Dendritic cell treated with granulocyte-macrophage colony-stimulating factor and Interleukin-4, amounts not matched to agents 40 ng/mL and 50 ng/mL, for 4 days (primary cell): ENCODE results near the gene TNFRSF1A.
A peak's percentile ranks its signal among the peaks of the same experiment; 100 is the strongest.

Experiments used
- H3K27ac Mint-ChIP-seq: one replicate; pipeline ENCODE4 v1.8.0; 2022; ENCODE audit warnings: mild to moderate bottlenecking, mixed read lengths
- H3K27me3 Mint-ChIP-seq: one replicate; pipeline ENCODE4 v1.8.0; 2022; ENCODE audit warnings: mild to moderate bottlenecking, mixed read lengths
- H3K36me3 Mint-ChIP-seq: one replicate; pipeline ENCODE4 v1.8.0; 2022; ENCODE audit warnings: low read depth, mixed read lengths
- H3K4me1 Mint-ChIP-seq: one replicate; pipeline ENCODE4 v1.8.0; 2022; ENCODE audit warnings: low read depth, mixed read lengths
- H3K4me3 Mint-ChIP-seq: one replicate; pipeline ENCODE4 v1.8.0; 2022; ENCODE audit warnings: mild to moderate bottlenecking, moderate library complexity, mixed read lengths
- H3K9me3 Mint-ChIP-seq: one replicate; pipeline ENCODE4 v1.8.0; 2022; ENCODE audit warnings: mixed read lengths
- intact Hi-C: fragments of 100-400 bp; cut with micrococcal nuclease; formaldehyde crosslinking; loops from one replicate; pipeline ENCODE4 v1.15.0; 2022

Gene TNFRSF1A

DNA sequence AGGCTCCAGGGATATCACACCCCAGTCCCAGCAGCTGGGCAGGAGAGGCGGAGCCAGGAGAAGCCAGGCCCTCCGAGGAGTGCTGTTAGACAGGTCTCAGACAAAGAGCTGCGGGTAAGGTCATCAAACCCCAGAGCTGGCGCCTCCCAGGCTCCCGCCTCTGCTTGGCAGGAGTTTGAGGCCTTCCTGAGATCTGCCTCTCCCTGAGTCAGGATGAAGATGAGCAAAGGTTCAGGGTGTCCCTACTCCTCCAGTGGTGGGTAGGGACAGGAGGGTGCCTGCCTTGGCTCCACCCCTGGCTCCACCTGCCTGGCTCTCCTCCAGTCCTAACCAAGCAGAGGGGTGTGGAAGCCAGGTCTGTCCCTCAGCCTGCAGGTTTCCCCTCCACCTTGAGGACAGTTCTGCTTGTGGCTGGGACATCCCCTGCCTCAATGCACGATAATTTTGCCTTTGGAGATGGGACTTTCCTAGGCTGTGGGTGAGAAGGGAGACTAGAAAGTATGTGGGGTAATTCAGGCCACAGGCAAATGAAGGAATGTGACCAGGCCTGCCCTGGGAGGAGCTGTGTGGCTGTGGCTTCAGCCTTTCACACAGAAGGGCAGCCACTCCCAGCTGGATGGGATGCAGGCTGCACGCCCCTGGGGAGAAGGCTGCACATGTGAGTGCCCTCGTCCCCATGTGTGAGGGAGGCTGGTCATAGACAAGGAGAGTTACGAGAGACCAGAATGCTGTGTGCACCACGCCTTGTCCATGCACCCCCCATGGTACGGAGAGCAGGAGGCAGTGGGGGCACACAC is 29.1 kb downstream of the TNFRSF1A start:
- Mint-ChIP-seq H3K4me3 (no peak overlapping the region), H3K9me3 (no peaks in the 10 kb centered on the region), H3K27me3 (peaks cover 50% of the 10 kb centered on the region), H3K4me1 (peaks cover 19% of the 10 kb centered on the region), H3K36me3 (no peaks in the 10 kb centered on the region), H3K27ac (no peak overlapping the region)
- intact Hi-C loops, result no loop called here

DNA sequence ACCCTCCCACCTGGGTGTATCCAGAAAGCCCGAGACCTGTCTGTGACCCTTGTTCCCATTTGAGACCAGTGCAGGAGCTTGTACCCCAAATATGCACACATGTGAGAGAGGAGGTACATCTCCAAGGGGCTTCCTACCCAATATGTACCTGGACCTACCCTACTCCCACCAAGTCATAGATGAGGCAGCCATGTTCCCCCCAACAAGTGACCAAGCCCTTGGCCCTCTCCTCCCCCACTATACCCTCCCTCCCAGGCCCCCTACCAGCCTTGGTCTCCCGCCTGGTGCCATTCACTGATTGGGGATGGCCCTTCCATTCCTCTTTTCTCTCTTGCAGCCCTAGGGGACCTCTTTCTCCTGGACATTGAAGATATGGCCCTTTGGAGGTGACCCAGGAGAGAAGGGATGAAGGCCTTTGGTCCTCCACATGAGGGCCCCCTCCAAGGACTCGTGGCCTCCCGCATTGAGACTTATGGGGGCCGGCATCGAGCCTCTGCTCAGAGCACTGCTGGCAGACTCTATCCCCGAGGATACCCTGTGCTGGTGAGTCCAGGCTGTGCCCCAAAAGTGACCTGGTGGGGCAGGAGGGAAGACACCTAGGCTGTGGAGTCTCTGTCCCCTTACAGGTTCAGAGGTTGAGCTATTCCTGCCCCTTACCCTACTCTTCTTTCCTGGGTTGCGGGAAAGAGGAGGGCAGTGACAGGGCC is 29.9 kb downstream of the TNFRSF1A start:
- peaks cover 27% of the 10 kb centered on the region for H3K4me1 Mint-ChIP-seq
- H3K36me3 Mint-ChIP-seq, result no peaks in the 10 kb centered on the region
- H3K27ac Mint-ChIP-seq, result no peak overlapping the region
- H3K27me3 Mint-ChIP-seq, result peaks cover 43% of the 10 kb centered on the region
- H3K4me3 Mint-ChIP-seq, result no peak overlapping the region
- no peaks in the 10 kb centered on the region for H3K9me3 Mint-ChIP-seq
- intact Hi-C loops, result no loop called here

DNA sequence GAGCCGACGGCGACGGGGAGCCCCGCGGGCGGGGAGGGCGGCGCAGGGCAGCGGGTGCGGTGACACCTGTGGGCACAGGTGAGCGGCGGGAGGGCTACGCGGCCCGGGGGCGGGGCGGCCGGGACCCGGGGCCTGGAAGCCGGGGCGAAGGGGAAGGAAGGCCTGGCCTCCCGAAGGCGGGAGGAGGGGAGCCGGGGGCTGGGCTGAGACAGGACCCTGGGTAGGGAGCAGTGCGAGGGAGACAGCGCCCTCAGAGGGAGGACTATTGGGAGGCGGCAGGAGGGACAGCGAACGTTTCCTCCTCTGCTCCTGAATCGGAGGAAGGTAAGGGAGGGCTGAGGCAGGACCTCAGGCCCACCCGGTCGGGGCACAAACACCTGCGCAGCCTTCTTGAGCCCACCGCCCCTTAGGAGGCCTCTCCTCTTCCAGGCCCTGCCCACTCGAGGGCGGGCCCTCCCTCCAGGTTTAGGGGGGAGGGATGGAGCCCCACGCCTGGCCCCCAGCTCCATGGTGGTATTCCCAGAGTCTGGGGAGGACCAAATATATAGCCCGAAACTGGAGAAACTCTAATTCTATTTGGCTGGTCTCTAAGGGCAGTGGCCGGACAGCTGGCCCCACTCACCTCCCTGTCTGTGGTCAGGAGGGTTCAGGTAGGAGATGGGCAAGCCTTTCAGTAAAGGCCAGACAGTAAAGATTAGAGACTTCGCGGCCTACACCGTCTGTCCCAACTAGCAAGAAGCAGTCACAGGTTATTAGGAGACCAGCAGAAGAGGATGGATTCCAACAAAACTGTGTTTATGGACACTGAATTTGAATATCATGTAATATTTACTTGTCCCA is 30.9 kb downstream of the TNFRSF1A start:
- H3K27me3 Mint-ChIP-seq, result peaks cover 39% of the 10 kb centered on the region
- no peaks in the 10 kb centered on the region for H3K36me3 Mint-ChIP-seq
- H3K27ac Mint-ChIP-seq, result no peak overlapping the region

DNA sequence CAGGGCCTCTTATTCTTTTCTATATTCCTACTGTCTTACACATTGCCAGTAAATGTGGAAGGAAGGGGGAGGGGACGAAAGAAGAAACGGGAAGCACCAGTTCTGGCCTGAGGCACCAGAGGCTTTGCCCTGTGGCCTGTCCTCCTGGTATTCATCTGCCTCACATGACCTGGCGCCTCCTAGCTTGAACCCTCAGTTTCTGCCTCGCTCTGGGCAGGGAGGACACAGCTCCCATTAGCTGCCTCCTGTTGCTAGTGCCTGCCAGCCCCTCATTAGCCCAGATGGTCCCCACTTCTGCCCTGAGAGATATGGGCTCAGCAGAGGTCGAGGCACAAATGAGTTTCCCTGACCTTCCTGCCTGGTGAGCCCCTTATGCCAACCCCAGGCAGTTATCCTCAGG is 34.3 kb downstream of the TNFRSF1A start:
- H3K27ac Mint-ChIP-seq, result peak overlapping the region; percentile 83
- peak overlapping the region; percentile 37 for H3K4me3 Mint-ChIP-seq
- H3K9me3 Mint-ChIP-seq, result no peaks in the 10 kb centered on the region
- H3K27me3 Mint-ChIP-seq, result peaks cover 41% of the 10 kb centered on the region
- intact Hi-C loops, result no loop called here
- H3K36me3 Mint-ChIP-seq, result no peaks in the 10 kb centered on the region
- H3K4me1 Mint-ChIP-seq, result peaks cover 28% of the 10 kb centered on the region

More for the DNA sequence above, 30.9 kb downstream of the TNFRSF1A start:
- peaks cover 34% of the 10 kb centered on the region for H3K4me1 Mint-ChIP-seq
- no peaks in the 10 kb centered on the region for H3K9me3 Mint-ChIP-seq
- H3K4me3 Mint-ChIP-seq, result no peak overlapping the region
- intact Hi-C loops, result no loop called here

DNA sequence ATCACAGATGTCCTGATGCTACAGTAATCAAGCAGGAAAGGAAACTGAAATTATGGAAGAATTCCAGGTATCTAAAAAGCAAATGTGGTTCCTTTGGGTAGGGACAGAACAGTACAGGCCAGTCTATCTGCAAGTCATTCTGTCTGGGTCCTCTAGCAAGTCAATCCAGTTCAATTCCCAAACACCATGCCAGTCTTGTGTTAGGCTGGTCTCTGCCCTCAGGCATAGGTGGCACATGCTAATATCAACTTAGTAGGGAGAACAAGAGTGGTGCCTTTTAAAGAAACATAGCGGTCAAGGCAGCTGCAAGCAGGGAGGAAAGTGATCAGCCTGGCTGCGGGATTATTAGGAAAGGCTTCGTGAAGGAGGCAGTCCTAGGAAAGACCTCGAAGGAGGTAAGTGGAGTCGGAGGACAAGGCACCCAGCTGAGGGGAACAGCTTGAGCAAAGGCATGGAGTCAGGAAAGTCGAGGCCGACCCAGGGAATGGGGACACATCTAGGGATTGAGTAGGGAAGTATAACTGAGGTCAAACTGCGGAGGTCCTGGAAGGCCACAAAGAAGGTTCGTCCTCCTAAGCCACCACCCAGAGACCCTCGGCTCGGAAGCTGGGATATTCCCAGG is 35.2 kb downstream of the TNFRSF1A start:
- H3K4me1 Mint-ChIP-seq, result peaks cover 28% of the 10 kb centered on the region
- peaks cover 38% of the 10 kb centered on the region for H3K27me3 Mint-ChIP-seq
- H3K36me3 Mint-ChIP-seq, result no peaks in the 10 kb centered on the region
- peak overlapping the region; percentile 83 for H3K27ac Mint-ChIP-seq
- intact Hi-C loops, result no loop called here
- no peak overlapping the region for H3K4me3 Mint-ChIP-seq
- H3K9me3 Mint-ChIP-seq, result no peaks in the 10 kb centered on the region

DNA sequence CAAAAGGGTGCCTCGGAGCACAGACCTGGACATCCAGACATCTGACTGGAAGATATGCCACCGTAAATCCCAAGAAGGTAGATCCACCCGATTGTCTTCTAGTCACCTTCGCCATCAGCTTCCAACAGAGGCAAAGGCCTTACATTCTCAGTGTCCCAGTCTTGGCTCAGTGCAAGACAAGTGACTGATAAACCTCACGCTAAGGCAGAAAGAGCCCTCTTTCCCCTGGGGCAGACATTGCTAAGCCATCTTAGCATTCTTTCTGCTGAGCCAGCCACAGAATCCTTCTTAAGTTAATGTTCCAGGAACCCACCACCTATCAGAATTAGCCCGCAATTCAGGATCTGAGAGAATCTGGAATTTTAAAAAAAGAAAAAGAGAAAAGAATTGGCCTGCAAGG is 35.7 kb downstream of the TNFRSF1A start:
- no peaks in the 10 kb centered on the region for H3K36me3 Mint-ChIP-seq
- peaks cover 39% of the 10 kb centered on the region for H3K27me3 Mint-ChIP-seq
- peak overlapping the region; percentile 34 for H3K27ac Mint-ChIP-seq
- peaks cover 28% of the 10 kb centered on the region for H3K4me1 Mint-ChIP-seq
- intact Hi-C loops, result no loop called here
- no peaks in the 10 kb centered on the region for H3K9me3 Mint-ChIP-seq
- no peak overlapping the region for H3K4me3 Mint-ChIP-seq

DNA sequence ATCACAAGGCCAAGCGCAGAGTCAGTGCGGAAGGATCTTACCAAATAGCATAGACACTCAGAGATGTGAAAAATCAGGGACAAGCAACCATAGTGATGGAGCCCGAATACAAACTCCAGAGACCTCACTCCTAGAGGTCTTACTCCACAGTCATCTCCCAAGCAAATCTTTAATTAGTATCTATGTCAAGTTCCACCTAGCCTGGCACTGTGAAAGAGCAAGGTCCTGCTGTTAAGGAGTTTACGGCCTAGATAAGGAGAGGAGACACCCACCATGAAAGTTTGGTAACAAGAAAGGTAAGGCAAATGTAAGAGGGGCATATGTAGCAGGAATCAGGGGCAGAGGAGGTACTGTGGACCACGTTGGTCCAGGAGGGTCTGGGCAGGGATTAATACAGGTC is 38.8 kb downstream of the TNFRSF1A start:
- H3K9me3 Mint-ChIP-seq, result no peaks in the 10 kb centered on the region
- intact Hi-C loops, result no loop called here
- H3K27ac Mint-ChIP-seq, result no peak overlapping the region
- no peak overlapping the region for H3K4me3 Mint-ChIP-seq
- no peaks in the 10 kb centered on the region for H3K36me3 Mint-ChIP-seq
- H3K4me1 Mint-ChIP-seq, result peaks cover 28% of the 10 kb centered on the region
- H3K27me3 Mint-ChIP-seq, result peaks cover 29% of the 10 kb centered on the region

DNA sequence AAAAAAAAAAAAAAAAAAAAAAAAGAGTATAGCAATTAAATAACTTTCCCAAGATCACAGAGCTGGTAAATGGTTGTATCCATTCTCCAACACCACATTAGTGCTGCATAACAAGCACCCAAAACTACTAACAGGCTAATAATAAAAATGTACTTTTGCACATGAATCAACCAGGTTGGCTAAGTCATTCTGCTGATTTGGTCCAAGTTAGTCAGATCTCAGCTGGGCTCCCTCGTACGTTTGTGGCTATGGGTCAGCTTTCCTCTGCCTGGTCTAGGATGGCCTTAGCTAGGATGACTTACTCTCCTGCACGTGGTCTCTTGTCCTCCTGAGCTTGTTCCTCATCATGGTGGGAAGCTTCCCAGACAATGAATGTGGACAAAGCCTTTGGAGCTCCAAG is 39.3 kb downstream of the TNFRSF1A start:
- H3K4me1 Mint-ChIP-seq, result peaks cover 23% of the 10 kb centered on the region
- H3K27ac Mint-ChIP-seq, result no peak overlapping the region
- H3K27me3 Mint-ChIP-seq, result peaks cover 32% of the 10 kb centered on the region

DNA sequence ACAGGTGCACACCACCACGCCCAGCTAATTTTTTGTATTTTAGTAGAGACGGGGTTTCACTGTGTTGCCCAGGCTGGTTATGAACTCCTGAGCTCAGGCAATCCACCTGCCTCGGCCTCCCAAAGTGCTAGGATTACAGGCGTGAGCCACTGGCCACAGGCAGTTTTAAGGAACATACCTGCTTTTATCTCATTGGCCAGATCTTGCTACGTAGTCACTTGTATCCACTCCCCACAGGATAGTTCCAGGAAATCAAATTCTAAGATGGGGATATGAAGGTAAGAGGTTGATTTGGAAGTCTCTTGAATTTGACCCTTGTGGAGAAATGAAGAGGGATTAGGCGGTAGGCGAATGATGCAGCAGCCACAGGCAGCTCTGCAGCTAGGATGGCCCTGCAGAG is 40.2 kb downstream of the TNFRSF1A start:
- Mint-ChIP-seq H3K9me3 (no peaks in the 10 kb centered on the region), H3K27ac (no peak overlapping the region), H3K36me3 (no peaks in the 10 kb centered on the region), H3K4me1 (peaks cover 14% of the 10 kb centered on the region), H3K4me3 (no peak overlapping the region), H3K27me3 (peaks cover 35% of the 10 kb centered on the region)
- intact Hi-C loops, result no loop called here

More for the DNA sequence above, 39.3 kb downstream of the TNFRSF1A start:
- H3K4me3 Mint-ChIP-seq, result no peak overlapping the region
- H3K9me3 Mint-ChIP-seq, result no peaks in the 10 kb centered on the region
- no peaks in the 10 kb centered on the region for H3K36me3 Mint-ChIP-seq
- intact Hi-C loops, result no loop called here

DNA sequence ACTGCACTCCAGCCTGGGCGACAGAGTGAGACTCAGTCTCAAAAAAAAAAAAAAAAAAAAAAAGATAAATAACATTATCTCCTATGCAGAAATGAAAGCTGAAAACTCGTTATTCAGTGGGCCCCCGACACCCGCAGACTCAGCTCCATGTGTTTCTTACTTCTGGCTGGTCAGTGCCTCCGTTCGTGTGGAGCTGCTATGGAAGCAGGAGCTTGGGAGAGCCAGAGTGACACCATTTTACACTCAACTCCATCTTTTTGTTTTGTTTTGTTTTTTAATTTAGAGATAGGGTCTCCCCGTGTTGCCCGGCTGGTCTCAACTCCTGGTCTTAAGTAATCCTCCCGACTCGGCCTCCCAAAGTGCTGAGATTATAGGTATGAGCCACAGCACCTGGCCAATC is 44.7 kb downstream of the TNFRSF1A start:
- Mint-ChIP-seq H3K27ac (no peak overlapping the region), H3K27me3 (peaks cover 34% of the 10 kb centered on the region), H3K4me1 (peaks cover 26% of the 10 kb centered on the region), H3K9me3 (no peaks in the 10 kb centered on the region), H3K4me3 (no peak overlapping the region), H3K36me3 (no peaks in the 10 kb centered on the region)
- intact Hi-C loops, result no loop called here

DNA sequence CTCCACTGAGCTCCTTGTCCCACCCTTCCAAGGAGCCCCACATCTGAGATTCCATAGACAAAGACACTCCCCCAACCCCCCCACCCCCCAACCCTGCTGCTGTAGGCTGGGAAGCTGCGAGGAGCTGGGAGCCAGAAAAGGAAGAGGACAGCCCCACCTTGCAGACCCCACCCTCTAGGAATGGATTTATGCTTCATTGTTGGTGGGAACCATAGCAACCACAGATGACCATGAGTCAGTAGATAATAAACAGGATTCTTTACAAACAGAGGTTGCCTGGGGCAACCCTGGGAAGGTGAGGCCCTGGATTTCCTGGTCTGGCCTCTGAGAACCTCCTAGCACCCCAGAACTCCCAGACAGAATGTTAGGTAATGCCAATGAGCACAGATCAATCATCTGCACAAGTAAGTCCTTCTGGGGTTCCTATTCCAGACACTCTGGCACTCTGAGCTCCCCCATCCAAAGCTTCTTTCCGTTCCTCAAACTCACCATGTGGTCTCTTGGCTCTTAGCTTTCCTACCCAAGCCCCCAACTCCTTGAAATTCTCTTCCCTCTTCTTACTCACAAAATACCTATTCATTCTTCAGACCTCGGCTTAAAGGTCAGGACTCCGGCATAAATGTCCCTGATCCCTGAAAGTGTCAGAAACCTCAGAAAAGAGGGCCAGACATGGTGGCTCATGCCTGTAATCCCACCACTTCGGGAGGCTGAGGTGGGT is 46.6 kb downstream of the TNFRSF1A start:
- no peaks in the 10 kb centered on the region for H3K36me3 Mint-ChIP-seq
- H3K9me3 Mint-ChIP-seq, result no peaks in the 10 kb centered on the region
- peaks cover 31% of the 10 kb centered on the region for H3K27me3 Mint-ChIP-seq
- intact Hi-C loops, result no loop called here
- H3K4me3 Mint-ChIP-seq, result no peak overlapping the region
- H3K4me1 Mint-ChIP-seq, result peaks cover 23% of the 10 kb centered on the region
- H3K27ac Mint-ChIP-seq, result no peak overlapping the region

DNA sequence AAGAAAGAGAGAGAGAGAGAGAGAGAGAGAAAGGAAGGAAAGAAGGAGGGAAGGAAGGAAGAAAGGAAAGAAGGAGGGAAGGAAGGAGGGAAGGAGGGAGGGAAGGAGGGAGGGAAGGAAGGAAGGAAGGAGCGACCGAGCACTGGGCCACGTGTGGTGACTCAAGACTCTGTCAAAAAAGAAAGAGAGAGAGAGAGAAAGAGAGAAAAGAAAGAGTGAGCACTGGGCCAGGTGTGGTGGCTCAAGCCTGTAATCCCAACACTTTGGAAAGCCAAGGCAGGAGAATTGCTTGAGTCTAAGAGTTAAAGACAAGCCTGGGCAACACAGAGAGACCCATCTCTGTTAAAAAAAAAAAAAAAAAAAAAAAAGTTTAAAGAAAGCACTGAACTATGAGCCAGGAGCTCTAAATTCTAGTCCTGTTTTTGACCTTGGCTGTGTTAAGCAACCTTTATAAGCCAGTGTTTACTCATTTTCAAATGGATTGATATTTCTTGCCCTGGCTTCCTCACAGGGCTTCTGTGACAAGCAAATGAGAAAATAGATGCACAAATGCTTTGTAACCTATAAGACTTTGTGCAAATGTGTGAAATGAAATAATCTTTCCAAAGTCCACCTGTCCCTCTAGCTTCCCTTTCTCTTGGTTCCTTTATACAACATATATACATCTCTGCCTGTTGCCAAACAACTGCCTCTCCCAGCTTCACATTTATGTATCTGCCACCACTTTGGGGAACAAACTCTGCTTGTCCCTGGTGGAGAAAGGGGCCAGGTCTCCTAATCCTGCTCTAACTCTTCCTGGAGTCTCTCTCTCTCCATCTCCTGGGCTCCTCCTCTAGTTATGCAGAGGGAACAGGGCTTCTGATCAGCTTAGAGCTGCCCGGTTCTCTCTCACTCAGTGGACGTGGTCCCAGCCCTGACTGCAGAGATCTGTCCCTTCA is 47.5 kb downstream of the TNFRSF1A start:
- intact Hi-C loops, result no loop called here
- Mint-ChIP-seq H3K27me3 (peaks cover 31% of the 10 kb centered on the region), H3K4me3 (no peak overlapping the region), H3K27ac (no peak overlapping the region), H3K4me1 (peaks cover 18% of the 10 kb centered on the region), H3K9me3 (no peaks in the 10 kb centered on the region), H3K36me3 (no peaks in the 10 kb centered on the region)
